PC-9 (cell line): ENCODE data around the gene ATP5PB.

Experiments used
- CTCF ChIP-seq: fragments of 200-600 bp; sonication (generic); conservative IDR thresholded peaks from 2 replicates; pipeline ENCODE4 v1.6.1; 2017; ENCODE audit warnings: mixed run types, antibody characterized with exemption, mild to moderate bottlenecking, moderate library complexity
- EZH2 ChIP-seq: fragments of 200-600 bp; sonication (generic); IDR thresholded peaks from 2 replicates; pipeline ENCODE4 v1.8.0; 2017; ENCODE audit warnings: antibody characterized with exemption, low read depth

GRCh38 chr1:111476761-111477309, 27.6 kb downstream of the ATP5PB start:
- TF ChIP-seq CTCF: no peak
- TF ChIP-seq EZH2: no peak
